Measurements from ENCODE around the gene IFNL3. TPM values are rescaled to one million over a fixed set of nuclear protein-coding genes. Genes with fewer than 3 reads are reported as not detected.

IFNL3 gene
- total and polyA plus RNA-seq, 2 donors (not counting 1 experiment from before 2014, with no cell fraction given): not detected

DNA sequence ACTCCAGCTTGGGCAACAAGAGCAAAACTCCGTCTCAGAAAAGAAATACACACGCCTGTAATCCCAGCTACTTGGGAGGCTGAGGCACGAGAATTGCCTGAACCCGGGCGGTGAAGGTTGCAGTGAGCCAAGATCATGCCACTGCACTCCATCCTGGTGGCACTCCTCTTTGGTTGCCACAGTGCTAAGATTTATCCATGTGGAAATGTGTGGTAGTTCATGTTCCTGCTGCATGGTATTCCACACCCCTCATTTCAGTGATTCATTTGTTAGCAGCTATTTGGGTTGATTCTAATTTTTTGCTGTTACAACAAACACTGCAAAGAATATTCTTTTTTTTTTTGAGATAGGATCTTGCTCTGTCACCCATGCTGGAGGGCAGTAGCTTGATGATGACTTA is 12.1 kb downstream of the IFNL3 start:
- Histone ChIP-seq H3K9me3 (ENCODE audit: control insufficient read depth, insufficient read depth, low read depth, low read length) (no peaks in the 10 kb centered on the region), H3K4me2 (ENCODE audit: extremely low read depth, insufficient read depth, low read length) (no peak overlapping the region), H3K4me3 (replicated peaks in 1 of 4; ENCODE audit: control extremely low read depth in 1 of 4, insufficient read depth in 1 of 4, low read depth in 3 of 4, low read length in 4 of 4) (no peak overlapping the region), H3K4me1 (ENCODE audit: control insufficient read depth, extremely low read depth, insufficient read depth, low read length) (no peaks in the 10 kb centered on the region), H3K9ac (ENCODE audit: insufficient read depth, low read length) (no peak overlapping the region), H3K27me3 (ENCODE audit: control insufficient read depth, insufficient read depth, low read length) (peaks cover 4% of the 10 kb centered on the region), H4K20me1 (ENCODE audit: control insufficient read depth, extremely low read depth, insufficient read depth, low read length) (no peaks in the 10 kb centered on the region), H2AFZ (ENCODE audit: low read length) (no peak overlapping the region), H3K79me2 (ENCODE audit: control insufficient read depth, insufficient read depth, low read length) (no peaks in the 10 kb centered on the region), H3K36me3 (ENCODE audit: control insufficient read depth, insufficient read depth, low read length) (no peaks in the 10 kb centered on the region), H3K27ac (ENCODE audit: insufficient read depth, low read length) (no peak overlapping the region)
- TF ChIP-seq, protein P1, sequence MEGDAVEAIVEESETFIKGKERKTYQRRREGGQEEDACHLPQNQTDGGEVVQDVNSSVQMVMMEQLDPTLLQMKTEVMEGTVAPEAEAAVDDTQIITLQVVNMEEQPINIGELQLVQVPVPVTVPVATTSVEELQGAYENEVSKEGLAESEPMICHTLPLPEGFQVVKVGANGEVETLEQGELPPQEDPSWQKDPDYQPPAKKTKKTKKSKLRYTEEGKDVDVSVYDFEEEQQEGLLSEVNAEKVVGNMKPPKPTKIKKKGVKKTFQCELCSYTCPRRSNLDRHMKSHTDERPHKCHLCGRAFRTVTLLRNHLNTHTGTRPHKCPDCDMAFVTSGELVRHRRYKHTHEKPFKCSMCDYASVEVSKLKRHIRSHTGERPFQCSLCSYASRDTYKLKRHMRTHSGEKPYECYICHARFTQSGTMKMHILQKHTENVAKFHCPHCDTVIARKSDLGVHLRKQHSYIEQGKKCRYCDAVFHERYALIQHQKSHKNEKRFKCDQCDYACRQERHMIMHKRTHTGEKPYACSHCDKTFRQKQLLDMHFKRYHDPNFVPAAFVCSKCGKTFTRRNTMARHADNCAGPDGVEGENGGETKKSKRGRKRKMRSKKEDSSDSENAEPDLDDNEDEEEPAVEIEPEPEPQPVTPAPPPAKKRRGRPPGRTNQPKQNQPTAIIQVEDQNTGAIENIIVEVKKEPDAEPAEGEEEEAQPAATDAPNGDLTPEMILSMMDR (conservative IDR thresholded peaks at IDR 0.05 in 1 of 2, IDR thresholded peaks at IDR 0.05 in 1 of 2; ENCODE audit: low read depth in 1 of 2, low read length in 2 of 2): no peak
- no peak for TF ChIP-seq EZH2 (IDR thresholded peaks at IDR 0.05; ENCODE audit: low read length, missing control alignments)
- DNase-seq (ENCODE audit: low read depth in 2 of 2): no peak

DNA sequence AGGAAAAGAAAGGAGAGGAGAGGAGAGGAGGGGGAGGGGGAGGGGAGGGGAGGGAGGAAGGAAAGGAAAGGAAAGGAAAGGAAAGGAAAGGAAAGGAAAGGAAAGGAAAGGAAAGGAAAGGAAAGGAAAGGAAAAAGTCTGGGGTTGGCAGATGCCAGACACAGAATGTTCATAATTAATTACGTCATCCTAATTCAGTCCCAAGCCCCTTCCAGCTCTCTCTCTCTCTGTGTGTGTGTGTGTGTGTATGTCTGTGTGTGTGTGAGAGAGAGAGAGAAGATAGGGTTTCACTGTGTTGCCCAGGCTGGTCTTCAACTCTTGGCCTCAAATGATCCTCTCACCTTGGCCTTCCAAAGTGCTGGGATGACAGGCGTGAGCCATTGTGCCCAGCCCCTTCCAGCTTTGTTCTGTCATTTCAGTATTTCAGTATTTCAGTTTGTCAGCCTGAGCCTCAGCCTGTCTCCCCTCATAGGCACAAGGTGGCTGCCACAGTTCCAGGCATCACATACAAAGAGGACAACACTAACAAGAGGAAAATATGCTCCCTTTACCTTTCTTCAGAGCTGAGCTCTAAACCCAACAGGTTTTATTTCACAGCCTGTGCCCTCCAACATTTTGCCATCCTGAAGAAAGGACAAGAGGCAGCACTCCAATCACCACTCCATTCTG is 14.6 kb downstream of the IFNL3 start:
- no peak for DNase-seq (ENCODE audit: low read depth in 2 of 2)
- no peak overlapping the region for H2AFZ ChIP-seq (ENCODE audit: low read length)
- H3K9me3 ChIP-seq (ENCODE audit: control insufficient read depth, insufficient read depth, low read depth, low read length): no peaks in the 10 kb centered on the region

DNA sequence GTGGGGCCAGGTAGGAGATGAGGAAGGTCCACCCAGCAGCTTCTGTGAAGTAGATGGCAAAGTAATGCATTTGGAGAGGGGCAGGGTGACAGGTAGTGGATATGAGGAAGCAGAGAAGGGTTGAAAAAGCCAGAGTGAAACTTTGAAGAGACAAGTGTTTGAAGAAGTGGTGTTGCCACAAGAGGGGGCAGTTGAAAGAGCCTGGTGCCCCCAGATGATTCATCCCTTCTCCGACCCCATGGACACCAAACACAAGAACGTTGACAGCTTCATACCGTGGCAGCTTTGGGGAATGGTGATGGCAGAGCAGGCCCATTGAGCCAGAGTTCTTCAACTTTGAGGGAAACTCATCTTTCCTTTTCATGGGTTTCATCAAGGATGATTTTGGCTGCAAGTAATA is 19.9 kb downstream of the IFNL3 start:
- H3K4me3 ChIP-seq (replicated peaks in 1 of 4; ENCODE audit: control extremely low read depth in 1 of 4, insufficient read depth in 1 of 4, low read depth in 3 of 4, low read length in 4 of 4): no peak overlapping the region
- H3K4me2 ChIP-seq (ENCODE audit: extremely low read depth, insufficient read depth, low read length): no peak overlapping the region
- no peak for DNase-seq (ENCODE audit: low read depth in 2 of 2)
- H3K9me3 ChIP-seq (ENCODE audit: control insufficient read depth, insufficient read depth, low read depth, low read length): no peaks in the 10 kb centered on the region
- H4K20me1 ChIP-seq (ENCODE audit: control insufficient read depth, extremely low read depth, insufficient read depth, low read length): no peaks in the 10 kb centered on the region
- TF ChIP-seq EZH2 (IDR thresholded peaks at IDR 0.05; ENCODE audit: low read length, missing control alignments): no peak
- TF ChIP-seq, protein P1 (conservative IDR thresholded peaks at IDR 0.05 in 1 of 2, IDR thresholded peaks at IDR 0.05 in 1 of 2; ENCODE audit: low read depth in 1 of 2, low read length in 2 of 2): no peak
- no peaks in the 10 kb centered on the region for H3K4me1 ChIP-seq (ENCODE audit: control insufficient read depth, extremely low read depth, insufficient read depth, low read length)
- H3K9ac ChIP-seq (ENCODE audit: insufficient read depth, low read length): no peak overlapping the region
- H3K36me3 ChIP-seq (ENCODE audit: control insufficient read depth, insufficient read depth, low read length): no peaks in the 10 kb centered on the region
- H3K27me3 ChIP-seq (ENCODE audit: control insufficient read depth, insufficient read depth, low read length): peaks cover 2% of the 10 kb centered on the region
- no peak overlapping the region for H2AFZ ChIP-seq (ENCODE audit: low read length)
- no peak overlapping the region for H3K27ac ChIP-seq (ENCODE audit: insufficient read depth, low read length)
- H3K79me2 ChIP-seq (ENCODE audit: control insufficient read depth, insufficient read depth, low read length): no peaks in the 10 kb centered on the region

More for the DNA sequence above, 14.6 kb downstream of the IFNL3 start:
- Histone ChIP-seq H3K36me3 (ENCODE audit: control insufficient read depth, insufficient read depth, low read length) (no peaks in the 10 kb centered on the region), H3K4me2 (ENCODE audit: extremely low read depth, insufficient read depth, low read length) (no peak overlapping the region), H3K27ac (ENCODE audit: insufficient read depth, low read length) (no peak overlapping the region), H3K27me3 (ENCODE audit: control insufficient read depth, insufficient read depth, low read length) (peaks cover 4% of the 10 kb centered on the region), H4K20me1 (ENCODE audit: control insufficient read depth, extremely low read depth, insufficient read depth, low read length) (no peaks in the 10 kb centered on the region), H3K9ac (ENCODE audit: insufficient read depth, low read length) (no peak overlapping the region), H3K79me2 (ENCODE audit: control insufficient read depth, insufficient read depth, low read length) (no peaks in the 10 kb centered on the region), H3K4me1 (ENCODE audit: control insufficient read depth, extremely low read depth, insufficient read depth, low read length) (no peaks in the 10 kb centered on the region), H3K4me3 (replicated peaks in 1 of 4; ENCODE audit: control extremely low read depth in 1 of 4, insufficient read depth in 1 of 4, low read depth in 3 of 4, low read length in 4 of 4) (no peak overlapping the region)
- TF ChIP-seq, protein P1 (conservative IDR thresholded peaks at IDR 0.05 in 1 of 2, IDR thresholded peaks at IDR 0.05 in 1 of 2; ENCODE audit: low read depth in 1 of 2, low read length in 2 of 2): no peak

Measured in fibroblast of lung (primary cell).